Skin of body (tissue), 3 donors: ENCODE results near the gene SVOPL. TPM values are rescaled to one million over a fixed set of nuclear protein-coding genes. Genes with fewer than 3 reads are reported as not detected.

Experiments
- DNase-seq: peaks from one replicate; lab custom pipeline; 2025; lab: John Stamatoyannopoulos, UW
- small RNA-seq: library from RNA; depleted of rRNA; stranded (forward); fragments of <200 nt; gene quantifications from one replicate; pipeline ENCODE3, GENCODE V24; 2014; ENCODE audit warnings: low replicate concordance
- total RNA-seq: library from RNA; depleted of rRNA; stranded (reverse); fragments of >200 nt; gene quantifications from one replicate; pipeline ENCODE4 v1.2.3, GENCODE V29; 2014

SVOPL gene
- total RNA-seq, 1 donor from 2014 or later = 0.59 TPM

- DNase-seq = no peak
Measured at GRCh38 chr7:138565071-138565450, 136.1 kb downstream of the SVOPL start.

- DNase-seq = no peak
Measured at GRCh38 chr7:138564365-138564764, 136.8 kb downstream of the SVOPL start.

GRCh38 chr7:138563808-138564207 is 137.4 kb downstream of the SVOPL start:
- DNase-seq = no peak

GRCh38 chr7:138559448-138559847 is 141.7 kb downstream of the SVOPL start:
- no peak for DNase-seq

GRCh38 chr7:138556771-138557484 is 144.2 kb downstream of the SVOPL start:
- DNase-seq = no peak

DNA sequence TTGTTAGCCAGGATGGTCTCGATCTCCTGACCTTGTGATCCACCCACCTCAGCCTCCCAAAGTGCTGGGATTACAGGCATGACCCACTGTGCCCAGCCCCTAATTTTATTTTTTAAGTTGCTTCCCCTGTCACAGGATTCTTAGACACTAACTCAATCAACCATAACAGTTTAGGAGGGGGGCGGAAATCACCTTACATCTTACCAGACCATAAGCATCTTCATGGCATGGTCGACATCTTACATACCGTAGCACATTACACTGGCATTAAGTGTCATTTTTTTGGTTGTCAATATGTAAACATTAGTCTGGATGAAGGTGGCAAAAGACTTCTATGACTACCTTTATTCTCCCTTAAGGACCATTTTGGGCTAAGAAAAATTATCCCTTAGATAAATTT is 145.5 kb downstream of the SVOPL start:
- no peak for DNase-seq

DNA sequence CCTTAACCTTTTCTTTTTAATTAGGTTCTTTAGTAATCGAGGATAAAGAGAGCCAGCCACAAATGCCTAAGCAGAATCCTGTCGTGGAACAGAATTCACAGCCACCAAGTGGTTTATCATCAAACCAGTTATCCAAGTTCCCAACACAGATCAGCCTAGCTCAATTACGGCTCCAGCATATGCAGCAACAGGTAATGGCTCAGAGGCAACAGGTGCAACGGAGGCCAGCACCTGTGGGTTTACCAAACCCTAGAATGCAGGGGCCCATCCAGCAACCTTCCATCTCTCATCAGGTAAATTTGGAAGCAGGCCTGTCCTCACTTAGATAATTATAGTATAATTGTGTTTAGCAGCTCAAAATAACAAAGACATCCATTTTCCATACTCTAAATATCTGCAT is 146.5 kb downstream of the SVOPL start:
- DNase-seq = no peak

DNA sequence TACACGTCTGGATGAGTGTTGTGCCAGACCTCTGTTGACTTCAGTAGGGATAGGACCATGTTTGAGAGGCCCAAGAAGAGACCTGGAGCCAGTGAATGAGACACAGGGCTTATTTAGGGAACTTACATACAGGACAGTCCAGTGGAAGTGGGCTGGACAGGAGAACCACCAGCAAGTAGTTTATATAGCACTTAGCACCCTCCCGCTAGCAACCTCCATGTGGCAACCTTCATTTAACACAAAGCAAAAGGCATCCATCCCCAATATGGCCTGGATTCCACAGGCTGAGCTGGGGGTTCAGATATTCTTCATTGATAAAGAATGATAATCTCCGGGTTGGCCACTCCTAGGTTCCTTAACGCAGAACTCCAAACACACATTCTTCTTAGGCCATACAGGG is 147.4 kb downstream of the SVOPL start:
- no peak for DNase-seq

GRCh38 chr7:138551102-138551501 is 150.1 kb downstream of the SVOPL start:
- no peak for DNase-seq

GRCh38 chr7:138550337-138550736 is 150.8 kb downstream of the SVOPL start:
- DNase-seq = no peak

DNA sequence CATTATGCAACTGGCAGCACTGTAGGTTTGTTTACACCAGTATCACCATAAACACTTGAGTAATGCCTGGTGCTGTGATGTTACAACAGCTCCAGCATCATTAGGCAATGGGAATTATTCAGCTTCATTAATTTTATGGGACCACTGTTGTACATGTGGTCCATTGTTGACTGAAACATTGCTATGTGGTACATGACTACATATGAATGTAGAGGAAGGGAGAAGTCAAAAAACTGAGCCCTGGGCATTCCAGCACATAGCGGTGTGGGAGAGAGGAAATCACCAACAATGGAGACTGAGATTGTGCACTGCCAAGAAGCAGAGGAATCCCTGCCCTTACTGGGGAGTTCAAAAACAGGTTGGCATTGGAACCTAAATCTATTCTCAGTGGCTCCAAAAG is 152.1 kb downstream of the SVOPL start:
- no peak for DNase-seq

- no peak for DNase-seq
Measured at GRCh38 chr7:138546829-138547228, 154.3 kb downstream of the SVOPL start.

DNA sequence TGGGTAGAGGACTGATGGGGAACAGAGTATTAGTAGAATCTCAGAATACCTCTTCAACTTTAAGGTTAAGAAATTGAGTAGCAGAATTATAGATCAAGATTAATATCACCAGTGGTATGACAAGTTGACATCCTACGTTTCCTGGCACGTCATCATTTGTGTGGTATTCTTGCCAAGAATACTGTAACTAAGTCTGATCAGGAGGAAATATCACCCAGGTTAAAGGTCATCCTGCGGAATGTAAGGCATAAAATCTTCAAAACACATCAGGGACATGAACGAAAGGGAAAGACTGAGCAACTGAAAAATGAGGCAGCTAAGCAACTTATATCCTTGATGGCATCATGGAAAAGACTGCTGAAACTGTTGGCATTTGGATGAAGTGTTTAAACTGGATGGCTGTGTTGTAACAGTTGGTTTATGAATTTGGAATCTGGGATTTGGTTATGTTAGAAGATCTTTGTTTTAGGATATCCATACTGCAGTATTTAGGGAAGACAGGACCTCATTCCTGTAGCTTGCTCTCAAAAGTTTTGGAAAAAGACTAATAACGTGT is 155.0 kb downstream of the SVOPL start:
- DNase-seq = no peak

GRCh38 chr7:138545123-138545522 is 156.0 kb downstream of the SVOPL start:
- DNase-seq = no peak

Small RNAs within 50 kb of the gene (small RNA-seq; reads per million reads assigned to genes)
- gene RF00561 = not detected

Other genes with a start within 250 kb of the SVOPL start
- 11.0 TPM for gene TRIM24, start 241.1 kb downstream of the SVOPL start, total RNA-seq
- not detected for gene TMEM213, start 96.6 kb upstream of the SVOPL start, total RNA-seq
- gene ATP6V0A4, start 96.8 kb upstream of the SVOPL start, total RNA-seq = 4.1 TPM